ENCODE data around the gene KLHL1.

KLHL1 gene

DNA sequence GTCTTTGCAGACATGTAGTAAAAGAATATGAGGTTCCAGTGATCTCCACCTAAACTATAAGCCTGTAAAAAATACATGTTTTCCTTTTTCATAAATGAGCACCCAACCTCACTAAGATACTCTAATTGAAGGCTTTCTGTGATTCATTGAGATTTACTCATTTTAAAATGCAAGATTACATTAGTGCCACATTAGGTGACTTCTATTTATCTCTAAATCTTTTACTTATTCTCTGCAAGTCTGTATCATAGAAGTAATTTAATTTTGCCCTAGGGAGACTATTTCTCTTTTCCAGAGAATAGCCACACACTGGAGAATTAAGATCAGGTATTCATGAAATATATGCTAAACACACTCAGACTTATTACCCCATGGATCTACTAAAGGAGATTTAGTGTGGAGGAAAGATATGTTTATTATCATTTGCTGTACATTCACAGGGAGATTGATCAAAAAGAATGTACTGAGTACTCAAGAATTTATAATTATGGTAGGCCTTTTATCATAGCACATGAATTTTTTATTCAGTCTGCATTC is 290.9 kb downstream of the KLHL1 start:
- ChIA-PET POLR2A (no interaction called here), CTCF (interaction anchor here (0.8 kb wide), 1 partner anchor 10 kb away, joined by 3 read pairs; no protein-coding TSS in a partner anchor)
- no peak for DNase-seq (ENCODE audit: extremely low spot score)
- TF ChIP-seq, protein P1, sequence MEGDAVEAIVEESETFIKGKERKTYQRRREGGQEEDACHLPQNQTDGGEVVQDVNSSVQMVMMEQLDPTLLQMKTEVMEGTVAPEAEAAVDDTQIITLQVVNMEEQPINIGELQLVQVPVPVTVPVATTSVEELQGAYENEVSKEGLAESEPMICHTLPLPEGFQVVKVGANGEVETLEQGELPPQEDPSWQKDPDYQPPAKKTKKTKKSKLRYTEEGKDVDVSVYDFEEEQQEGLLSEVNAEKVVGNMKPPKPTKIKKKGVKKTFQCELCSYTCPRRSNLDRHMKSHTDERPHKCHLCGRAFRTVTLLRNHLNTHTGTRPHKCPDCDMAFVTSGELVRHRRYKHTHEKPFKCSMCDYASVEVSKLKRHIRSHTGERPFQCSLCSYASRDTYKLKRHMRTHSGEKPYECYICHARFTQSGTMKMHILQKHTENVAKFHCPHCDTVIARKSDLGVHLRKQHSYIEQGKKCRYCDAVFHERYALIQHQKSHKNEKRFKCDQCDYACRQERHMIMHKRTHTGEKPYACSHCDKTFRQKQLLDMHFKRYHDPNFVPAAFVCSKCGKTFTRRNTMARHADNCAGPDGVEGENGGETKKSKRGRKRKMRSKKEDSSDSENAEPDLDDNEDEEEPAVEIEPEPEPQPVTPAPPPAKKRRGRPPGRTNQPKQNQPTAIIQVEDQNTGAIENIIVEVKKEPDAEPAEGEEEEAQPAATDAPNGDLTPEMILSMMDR (IDR thresholded peaks at IDR 0.05; ENCODE audit: control extremely low read depth, extremely low read depth, low read depth, missing control alignments), result no peak

- DNase-seq (ENCODE audit: extremely low spot score), result no peak
- POLR2A ChIA-PET, result no interaction called here
- TF ChIP-seq, protein P1 (IDR thresholded peaks at IDR 0.05; ENCODE audit: control extremely low read depth, extremely low read depth, low read depth, missing control alignments), result no peak
- CTCF ChIA-PET, result interaction anchor here (1.4 kb wide), 1 partner anchor 10 kb away, joined by 3 read pairs; no protein-coding TSS in a partner anchor
Observed at GRCh38 chr13:69809152-69809551, 299.1 kb downstream of the KLHL1 start.

- TF ChIP-seq, protein P1 (IDR thresholded peaks at IDR 0.05; ENCODE audit: control extremely low read depth, extremely low read depth, low read depth, missing control alignments), result no peak
- DNase-seq (ENCODE audit: extremely low spot score), result no peak
- ChIA-PET CTCF (interaction anchor here (1.2 kb wide), 1 partner anchor 10 kb away, joined by 3 read pairs; no protein-coding TSS in a partner anchor), POLR2A (no interaction called here)
Observed at GRCh38 chr13:69796256-69796655, 312.0 kb downstream of the KLHL1 start.

DNA sequence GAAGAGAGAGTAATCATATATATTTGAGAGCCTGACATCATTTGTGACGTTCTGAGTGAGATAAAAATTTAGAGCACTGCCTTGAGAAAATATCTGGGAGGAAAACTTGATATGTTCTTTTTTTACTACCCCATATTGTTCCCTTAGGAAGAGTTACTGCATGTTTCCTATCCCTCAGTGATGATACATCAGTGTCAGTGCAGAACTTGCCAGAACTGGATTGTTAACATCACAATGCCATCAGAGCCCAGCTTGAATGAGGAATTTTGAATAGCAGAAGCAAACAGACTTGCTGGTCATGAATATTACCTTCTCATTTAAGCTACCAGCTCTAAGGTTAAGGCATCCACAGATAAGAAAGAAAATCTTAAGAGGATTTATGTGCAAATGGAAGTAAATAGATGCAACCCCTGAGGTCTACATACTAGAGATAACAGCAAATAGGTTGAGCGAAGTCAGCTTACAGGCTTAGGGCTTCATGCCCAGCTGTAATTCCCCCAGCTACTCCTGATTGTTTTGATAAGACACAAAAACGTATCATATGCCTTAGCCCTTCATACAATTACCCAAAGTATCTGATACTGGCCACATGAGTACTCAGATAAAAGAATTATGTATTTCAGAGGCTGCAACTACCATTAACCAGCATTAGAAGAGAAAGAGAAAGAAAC is 314.3 kb downstream of the KLHL1 start:
- CTCF ChIA-PET, result no interaction called here
- TF ChIP-seq, protein P1 (IDR thresholded peaks at IDR 0.05; ENCODE audit: control extremely low read depth, extremely low read depth, low read depth, missing control alignments), result no peak
- no peak for DNase-seq (ENCODE audit: extremely low spot score)
- POLR2A ChIA-PET, result no interaction called here

DNA sequence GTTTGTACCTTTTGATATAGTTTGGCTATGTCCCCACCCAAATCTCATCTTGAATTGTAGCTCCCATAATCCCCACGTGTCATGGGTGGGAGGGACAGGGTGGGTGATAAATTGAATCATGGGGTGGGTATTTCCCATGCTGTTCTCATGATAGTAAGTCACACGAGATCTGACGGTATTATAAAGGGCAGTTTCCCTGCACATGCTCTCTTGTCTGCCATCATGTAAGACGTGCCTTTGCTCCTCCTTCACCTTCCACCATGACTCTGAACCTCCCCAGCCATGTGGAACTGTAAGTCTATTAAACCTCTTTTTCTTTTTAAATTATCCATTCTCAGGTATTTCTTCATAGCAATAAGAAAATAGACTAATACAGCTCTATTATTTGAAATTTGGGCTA is 331.3 kb downstream of the KLHL1 start:
- CTCF ChIA-PET, result no interaction called here
- POLR2A ChIA-PET, result no interaction called here
- TF ChIP-seq, protein P1 (IDR thresholded peaks at IDR 0.05; ENCODE audit: control extremely low read depth, extremely low read depth, low read depth, missing control alignments), result no peak
- no peak for DNase-seq (ENCODE audit: extremely low spot score)

DNA sequence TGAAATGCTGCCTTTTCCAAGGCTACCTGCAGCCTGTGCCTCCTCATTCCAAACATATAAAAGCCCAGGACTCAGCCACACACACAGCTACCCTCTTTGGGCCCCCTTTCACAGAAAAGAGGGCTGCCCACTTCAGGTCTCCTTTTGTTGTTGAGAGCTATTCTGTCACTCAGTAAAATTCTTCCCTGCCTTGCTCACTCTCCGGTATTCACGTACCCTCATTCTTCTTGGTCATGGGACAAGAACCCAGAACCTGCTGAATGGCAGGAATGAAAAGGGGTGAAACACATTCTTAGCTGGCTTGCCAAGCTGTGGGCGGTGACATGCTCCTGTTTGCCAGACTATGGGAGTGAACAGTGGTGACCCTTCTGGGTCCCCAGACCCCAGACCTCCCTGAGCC is 338.6 kb downstream of the KLHL1 start:
- CTCF ChIA-PET, result interaction anchor here (1.8 kb wide), 1 partner anchor 10 kb away, joined by 6 read pairs; no protein-coding TSS in a partner anchor
- DNase-seq (ENCODE audit: extremely low spot score), result no peak
- POLR2A ChIA-PET, result no interaction called here
- TF ChIP-seq, protein P1 (IDR thresholded peaks at IDR 0.05; ENCODE audit: control extremely low read depth, extremely low read depth, low read depth, missing control alignments), result no peak

All from GM10248 (cell line).